ENCODE measurements around the gene PNMA8B.

DNA sequence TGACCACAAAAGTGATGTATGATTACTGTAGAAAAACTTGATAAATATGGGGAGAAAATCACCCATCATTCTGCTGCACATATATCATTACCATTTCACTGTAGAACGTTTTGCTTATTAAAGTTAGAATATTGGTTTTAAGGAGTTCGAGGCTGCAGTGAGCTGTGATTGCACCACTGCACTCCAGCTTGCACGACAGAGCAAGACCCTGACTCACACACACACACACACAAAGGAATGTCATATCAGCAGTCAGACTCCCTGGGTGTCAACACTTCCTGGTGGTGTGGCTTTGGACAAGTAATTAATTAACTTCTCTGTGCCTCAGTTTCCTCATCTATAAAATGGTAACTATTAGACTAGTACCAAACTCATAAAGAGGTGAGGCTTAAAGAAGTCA, 13.0 kb downstream of the PNMA8B start:
- TF ChIP-seq, protein P1, sequence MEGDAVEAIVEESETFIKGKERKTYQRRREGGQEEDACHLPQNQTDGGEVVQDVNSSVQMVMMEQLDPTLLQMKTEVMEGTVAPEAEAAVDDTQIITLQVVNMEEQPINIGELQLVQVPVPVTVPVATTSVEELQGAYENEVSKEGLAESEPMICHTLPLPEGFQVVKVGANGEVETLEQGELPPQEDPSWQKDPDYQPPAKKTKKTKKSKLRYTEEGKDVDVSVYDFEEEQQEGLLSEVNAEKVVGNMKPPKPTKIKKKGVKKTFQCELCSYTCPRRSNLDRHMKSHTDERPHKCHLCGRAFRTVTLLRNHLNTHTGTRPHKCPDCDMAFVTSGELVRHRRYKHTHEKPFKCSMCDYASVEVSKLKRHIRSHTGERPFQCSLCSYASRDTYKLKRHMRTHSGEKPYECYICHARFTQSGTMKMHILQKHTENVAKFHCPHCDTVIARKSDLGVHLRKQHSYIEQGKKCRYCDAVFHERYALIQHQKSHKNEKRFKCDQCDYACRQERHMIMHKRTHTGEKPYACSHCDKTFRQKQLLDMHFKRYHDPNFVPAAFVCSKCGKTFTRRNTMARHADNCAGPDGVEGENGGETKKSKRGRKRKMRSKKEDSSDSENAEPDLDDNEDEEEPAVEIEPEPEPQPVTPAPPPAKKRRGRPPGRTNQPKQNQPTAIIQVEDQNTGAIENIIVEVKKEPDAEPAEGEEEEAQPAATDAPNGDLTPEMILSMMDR (IDR thresholded peaks at IDR 0.05), result no peak
- TF ChIP-seq EP300 (IDR thresholded peaks at IDR 0.05) (no peak), POLR2AphosphoS5 (IDR thresholded peaks at IDR 0.05) (no peak), POLR2A (IDR thresholded peaks at IDR 0.05) (no peak)
